Fibroblast of lung (primary cell): ENCODE measurements around the gene FIBIN. TPM values are rescaled to one million over a fixed set of nuclear protein-coding genes. Genes with fewer than 3 reads are reported as not detected.

Source experiments
- DNase-seq, 2 donors: peaks; one replicate each; pipeline versions ENCODE4 v3.0.0 to v3.0.0-alpha.2; 2010; ENCODE audit warnings: low read depth in 2 of 2
- H2AFZ ChIP-seq: 2 replicates; pipeline ENCODE4 v1.5.1; 2012; ENCODE audit warnings: low read length, control low read depth, inconsistent platforms
- H3K27ac ChIP-seq: 2 replicates; pipeline ENCODE4 v1.5.1; 2011; ENCODE audit warnings: low read length, control low read depth; ENCODE audit not compliant: insufficient read depth
- H3K27me3 ChIP-seq: 2 replicates; pipeline ENCODE4 v1.5.1; 2011; ENCODE audit warnings: mild to moderate bottlenecking, low read length; ENCODE audit not compliant: control insufficient read depth, insufficient read depth
- H3K36me3 ChIP-seq: 2 replicates; pipeline ENCODE4 v1.5.1; 2011; ENCODE audit warnings: low read length; ENCODE audit not compliant: control insufficient read depth, insufficient read depth
- H3K4me1 ChIP-seq: 2 replicates; pipeline ENCODE4 v1.5.1; 2011; ENCODE audit warnings: low read length; ENCODE audit not compliant: control insufficient read depth, insufficient read depth; ENCODE audit errors: extremely low read depth
- H3K4me2 ChIP-seq: 2 replicates; pipeline ENCODE4 v1.5.1; 2011; ENCODE audit warnings: low read length, control low read depth; ENCODE audit not compliant: insufficient read depth; ENCODE audit errors: extremely low read depth
- H3K4me3 ChIP-seq, 4 experiments: fragments of 200-600 bp in 1 of 4; sonication (generic) in 1 of 4; replicated peaks in 1 of 4; 2 replicates each; pipeline ENCODE4 v1.5.1; 2011 to 2016; ENCODE audit warnings: low read length in 4 of 4, low read depth in 3 of 4, mild to moderate bottlenecking in 3 of 4, control low read depth in 2 of 4, inconsistent platforms in 1 of 4, mixed read lengths in 1 of 4; ENCODE audit not compliant: insufficient read depth in 1 of 4; ENCODE audit errors: control extremely low read depth in 1 of 4
- H3K79me2 ChIP-seq: 2 replicates; pipeline ENCODE4 v1.5.1; 2012; ENCODE audit warnings: mild to moderate bottlenecking, low read length, inconsistent platforms; ENCODE audit not compliant: control insufficient read depth, insufficient read depth
- H3K9ac ChIP-seq: 2 replicates; pipeline ENCODE4 v1.5.1; 2011; ENCODE audit warnings: mild to moderate bottlenecking, low read length, control low read depth; ENCODE audit not compliant: insufficient read depth
- H3K9me3 ChIP-seq: 2 replicates; pipeline ENCODE4 v1.5.1; 2012; ENCODE audit warnings: low read depth, low read length; ENCODE audit not compliant: control insufficient read depth, insufficient read depth
- H4K20me1 ChIP-seq: 2 replicates; pipeline ENCODE4 v1.5.1; 2011; ENCODE audit warnings: low read length; ENCODE audit not compliant: control insufficient read depth, insufficient read depth; ENCODE audit errors: extremely low read depth
- EZH2 ChIP-seq: IDR thresholded peaks from 2 replicates; pipeline ENCODE4 v1.5.1; 2012; ENCODE audit warnings: low read length, control low read depth, mild to moderate bottlenecking; ENCODE audit errors: missing control alignments
- polyA plus RNA-seq, 2 donors: library from polyadenylated mRNA; depleted of rRNA in 1 of 2; stranded (reverse) in 1 of 2; unstranded in 1 of 2; fragments of >200 nt; gene quantifications; 2 replicates each; pipeline ENCODE4 v1.2.1, GENCODE V29; 2011 to 2012; ENCODE audit warnings: missing spikeins in 1 of 2
- total RNA-seq: library from RNA; depleted of rRNA; stranded (reverse); fragments of >200 nt; gene quantifications from 2 replicates; pipeline ENCODE4 v1.2.1, GENCODE V29; 2014
- TF ChIP-seq, protein P1 (sequence below), 2 donors: IDR thresholded peaks in 1 of 2; conservative IDR thresholded peaks in 1 of 2; 1 replicate in 1 of 2; 2 replicates in 1 of 2; pipeline ENCODE4 v1.5.1; 2011 to 2012; ENCODE audit warnings: low read length in 2 of 2, control low read depth in 1 of 2, inconsistent platforms in 1 of 2, low read depth in 1 of 2, mild to moderate bottlenecking in 1 of 2

FIBIN gene
- total and polyA plus RNA-seq, 2 donors (not counting 1 experiment from before 2014, with no cell fraction given) = 14.9 to 89.8 TPM

GRCh38 chr11:26971961-26972360, 22.0 kb upstream of the FIBIN start:
- H2AFZ ChIP-seq = no peak overlapping the region
- no peaks in the 10 kb centered on the region for H3K4me1 ChIP-seq
- DNase-seq = peak in 1 of 2 donors; percentile 24
- no peaks in the 10 kb centered on the region for H3K79me2 ChIP-seq
- no peaks in the 10 kb centered on the region for H4K20me1 ChIP-seq
- no peak for TF ChIP-seq EZH2
- TF ChIP-seq, protein P1, sequence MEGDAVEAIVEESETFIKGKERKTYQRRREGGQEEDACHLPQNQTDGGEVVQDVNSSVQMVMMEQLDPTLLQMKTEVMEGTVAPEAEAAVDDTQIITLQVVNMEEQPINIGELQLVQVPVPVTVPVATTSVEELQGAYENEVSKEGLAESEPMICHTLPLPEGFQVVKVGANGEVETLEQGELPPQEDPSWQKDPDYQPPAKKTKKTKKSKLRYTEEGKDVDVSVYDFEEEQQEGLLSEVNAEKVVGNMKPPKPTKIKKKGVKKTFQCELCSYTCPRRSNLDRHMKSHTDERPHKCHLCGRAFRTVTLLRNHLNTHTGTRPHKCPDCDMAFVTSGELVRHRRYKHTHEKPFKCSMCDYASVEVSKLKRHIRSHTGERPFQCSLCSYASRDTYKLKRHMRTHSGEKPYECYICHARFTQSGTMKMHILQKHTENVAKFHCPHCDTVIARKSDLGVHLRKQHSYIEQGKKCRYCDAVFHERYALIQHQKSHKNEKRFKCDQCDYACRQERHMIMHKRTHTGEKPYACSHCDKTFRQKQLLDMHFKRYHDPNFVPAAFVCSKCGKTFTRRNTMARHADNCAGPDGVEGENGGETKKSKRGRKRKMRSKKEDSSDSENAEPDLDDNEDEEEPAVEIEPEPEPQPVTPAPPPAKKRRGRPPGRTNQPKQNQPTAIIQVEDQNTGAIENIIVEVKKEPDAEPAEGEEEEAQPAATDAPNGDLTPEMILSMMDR (conservative IDR thresholded peaks at IDR 0.05 in 1 of 2, IDR thresholded peaks at IDR 0.05 in 1 of 2; ENCODE audit: low read depth in 1 of 2, low read length in 2 of 2) = no peak
- no peak overlapping the region for H3K27ac ChIP-seq
- H3K4me3 ChIP-seq = no peak overlapping the region
- H3K9me3 ChIP-seq = no peaks in the 10 kb centered on the region
- no peak overlapping the region for H3K4me2 ChIP-seq
- no peaks in the 10 kb centered on the region for H3K27me3 ChIP-seq
- H3K36me3 ChIP-seq = no peaks in the 10 kb centered on the region
- no peak overlapping the region for H3K9ac ChIP-seq

GRCh38 chr11:26974069-26974783, 19.7 kb upstream of the FIBIN start:
- peak; percentile 50 to 73 for DNase-seq
- H3K9ac ChIP-seq = no peak overlapping the region
- no peak overlapping the region for H3K4me2 ChIP-seq

DNA sequence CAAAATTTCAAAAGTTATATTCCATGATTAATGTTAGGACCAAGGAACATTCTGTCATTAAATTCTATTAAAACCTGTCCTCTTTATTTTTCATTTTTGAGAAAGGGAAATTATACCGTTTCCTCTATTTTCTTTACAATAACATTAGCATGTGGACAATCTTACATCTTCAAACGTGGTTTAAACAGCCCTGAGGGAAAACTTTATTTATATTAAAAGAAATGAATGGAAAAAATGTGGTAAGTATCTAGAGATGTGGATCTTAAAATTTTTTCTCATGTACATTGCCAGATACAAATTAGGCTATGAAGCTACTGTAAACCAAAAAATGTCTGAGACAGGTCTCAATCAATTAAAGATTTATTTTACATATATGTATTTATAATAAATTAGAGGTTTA, 18.9 kb upstream of the FIBIN start:
- no peak for DNase-seq
- TF ChIP-seq, protein P1 (conservative IDR thresholded peaks at IDR 0.05 in 1 of 2, IDR thresholded peaks at IDR 0.05 in 1 of 2; ENCODE audit: low read depth in 1 of 2, low read length in 2 of 2) = no peak
- no peak for TF ChIP-seq EZH2
- H4K20me1 ChIP-seq = no peaks in the 10 kb centered on the region
- no peak overlapping the region for H3K4me3 ChIP-seq
- no peak overlapping the region for H2AFZ ChIP-seq
- no peaks in the 10 kb centered on the region for H3K36me3 ChIP-seq
- H3K27me3 ChIP-seq = no peaks in the 10 kb centered on the region
- no peaks in the 10 kb centered on the region for H3K4me1 ChIP-seq
- H3K27ac ChIP-seq = no peak overlapping the region
- H3K79me2 ChIP-seq = no peaks in the 10 kb centered on the region
- no peak overlapping the region for H3K9ac ChIP-seq
- H3K4me2 ChIP-seq = no peak overlapping the region
- no peaks in the 10 kb centered on the region for H3K9me3 ChIP-seq

More at GRCh38 chr11:26974069-26974783, 19.7 kb upstream of the FIBIN start:
- H3K4me3 ChIP-seq = no peak overlapping the region
- H3K27ac ChIP-seq = no peak overlapping the region
- H3K79me2 ChIP-seq = no peaks in the 10 kb centered on the region
- H4K20me1 ChIP-seq = no peaks in the 10 kb centered on the region
- H2AFZ ChIP-seq = no peak overlapping the region
- H3K9me3 ChIP-seq = no peaks in the 10 kb centered on the region
- H3K27me3 ChIP-seq = no peaks in the 10 kb centered on the region
- no peaks in the 10 kb centered on the region for H3K36me3 ChIP-seq
- TF ChIP-seq EZH2 = no peak
- TF ChIP-seq, protein P1 (conservative IDR thresholded peaks at IDR 0.05 in 1 of 2, IDR thresholded peaks at IDR 0.05 in 1 of 2; ENCODE audit: low read depth in 1 of 2, low read length in 2 of 2) = no peak
- no peaks in the 10 kb centered on the region for H3K4me1 ChIP-seq
